HFFc6 (cell line): ENCODE measurements around the gene TMEM174. TPM values are rescaled to one million over a fixed set of nuclear protein-coding genes. Genes with fewer than 3 reads are reported as not detected.

Source experiments
- DNase-seq: peaks from one replicate; pipeline ENCODE4 v3.0.0-alpha.2; 2018
- H3K27ac Mint-ChIP-seq: 2 replicates; pipeline ENCODE4 v1.8.0; 2020; ENCODE audit warnings: mild to moderate bottlenecking, mixed read lengths
- H3K27me3 Mint-ChIP-seq: 2 replicates; pipeline ENCODE4 v1.8.0; 2021; ENCODE audit warnings: mild to moderate bottlenecking, moderate library complexity, mixed read lengths; ENCODE audit not compliant: insufficient read depth
- H3K36me3 Mint-ChIP-seq: 2 replicates; pipeline ENCODE4 v1.8.0; 2021; ENCODE audit warnings: low read depth, mixed read lengths
- H3K4me1 Mint-ChIP-seq: 2 replicates; pipeline ENCODE4 v1.8.0; 2020; ENCODE audit warnings: low read depth, mixed read lengths
- H3K4me3 Mint-ChIP-seq: 2 replicates; pipeline ENCODE4 v1.8.0; 2020; ENCODE audit warnings: mild to moderate bottlenecking, moderate library complexity, mixed read lengths
- H3K9me3 Mint-ChIP-seq: 2 replicates; pipeline ENCODE4 v1.8.0; 2020; ENCODE audit warnings: mild to moderate bottlenecking, mixed read lengths
- CTCF ChIP-seq: fragments of 200-600 bp; sonication (generic); IDR thresholded peaks from 2 replicates; pipeline ENCODE4 v1.5.0; 2021; ENCODE audit warnings: antibody characterized with exemption, mild to moderate bottlenecking
- long read RNA-seq: library from polyadenylated mRNA; unstranded; transcript quantifications from one replicate; pipeline ENCODE4 v2.0.0, GENCODE V29; 2019
- total RNA-seq, 6 experiments: library from RNA; stranded (reverse); fragmentation: NEBNext Ultra II Directional; extraction: Animal tissue kit (Norgen Biotek cat#: 25700); gene quantifications; 2 replicates in 1 of 6; 3 replicates in 5 of 6; pipeline ENCODE4 v1.2.3, GENCODE V29; 2021

Gene TMEM174
- not detected for total RNA-seq
- long read RNA-seq = 0 reads

GRCh38 chr5:73172951-73173350 lies at the start of gene TMEM174:
Gene TMEM174 (plus strand): TSS chr5:73173193. CDS start chr5:73173244, 51 bp downstream.
- no peak for DNase-seq
- H3K4me1 Mint-ChIP-seq = no peaks in the 10 kb centered on the region; the same call in 1 of the 2 replicates
- TF ChIP-seq CTCF = no peak
- no peaks in the 10 kb centered on the region; the same call in 1 of the 2 replicates for H3K9me3 Mint-ChIP-seq
- no peaks in the 10 kb centered on the region; the same call in 1 of the 2 replicates for H3K36me3 Mint-ChIP-seq
- no peak within 1 kb of the TSS for H3K4me3 Mint-ChIP-seq
- H3K27ac Mint-ChIP-seq = no peak within 1 kb of the TSS
- H3K27me3 Mint-ChIP-seq = peaks cover 45% of the 10 kb centered on the region

DNA sequence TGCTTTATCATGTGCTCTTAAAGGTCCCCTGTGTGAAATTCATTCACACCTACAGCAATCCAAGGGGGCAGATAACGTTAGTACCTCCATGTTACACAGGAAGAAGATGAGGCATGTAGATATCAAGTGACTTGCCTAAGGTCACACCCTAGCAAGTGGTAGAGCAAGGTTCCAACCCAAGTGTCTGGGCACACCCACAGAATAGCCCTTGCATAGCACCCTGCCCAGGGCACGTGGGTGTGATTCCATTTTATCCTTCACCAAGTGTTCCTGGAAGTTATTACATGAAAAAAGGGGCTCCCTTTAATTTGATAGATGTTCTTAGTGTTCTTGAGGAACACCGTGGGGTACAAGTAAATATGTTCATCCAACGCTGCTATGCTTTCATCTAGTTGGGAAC lies 47.7 kb upstream of the TMEM174 start:
- DNase-seq = no peak
- H3K9me3 Mint-ChIP-seq = no peaks in the 10 kb centered on the region
- H3K27me3 Mint-ChIP-seq = peaks cover 5% of the 10 kb centered on the region
- H3K36me3 Mint-ChIP-seq = no peaks in the 10 kb centered on the region
- no peak overlapping the region for H3K4me3 Mint-ChIP-seq
- no peak overlapping the region for H3K27ac Mint-ChIP-seq
- TF ChIP-seq CTCF = no peak
- peaks cover 25% of the 10 kb centered on the region for H3K4me1 Mint-ChIP-seq

GRCh38 chr5:73126381-73126780 lies 46.6 kb upstream of the TMEM174 start:
- H3K4me1 Mint-ChIP-seq = peaks cover 18% of the 10 kb centered on the region
- no peak overlapping the region for H3K4me3 Mint-ChIP-seq
- no peak for TF ChIP-seq CTCF
- DNase-seq = no peak
- no peak overlapping the region for H3K27ac Mint-ChIP-seq
- H3K36me3 Mint-ChIP-seq = no peaks in the 10 kb centered on the region
- no peaks in the 10 kb centered on the region for H3K9me3 Mint-ChIP-seq
- H3K27me3 Mint-ChIP-seq = peaks cover 5% of the 10 kb centered on the region

- DNase-seq = no peak
- Mint-ChIP-seq H3K4me1 (peaks cover 12% of the 10 kb centered on the region), H3K36me3 (no peaks in the 10 kb centered on the region), H3K27ac (no peak overlapping the region), H3K9me3 (no peaks in the 10 kb centered on the region), H3K27me3 (peaks cover 5% of the 10 kb centered on the region), H3K4me3 (no peak overlapping the region)
- TF ChIP-seq CTCF = no peak
Observed at GRCh38 chr5:73126957-73127356, 46.0 kb upstream of the TMEM174 start.

DNA sequence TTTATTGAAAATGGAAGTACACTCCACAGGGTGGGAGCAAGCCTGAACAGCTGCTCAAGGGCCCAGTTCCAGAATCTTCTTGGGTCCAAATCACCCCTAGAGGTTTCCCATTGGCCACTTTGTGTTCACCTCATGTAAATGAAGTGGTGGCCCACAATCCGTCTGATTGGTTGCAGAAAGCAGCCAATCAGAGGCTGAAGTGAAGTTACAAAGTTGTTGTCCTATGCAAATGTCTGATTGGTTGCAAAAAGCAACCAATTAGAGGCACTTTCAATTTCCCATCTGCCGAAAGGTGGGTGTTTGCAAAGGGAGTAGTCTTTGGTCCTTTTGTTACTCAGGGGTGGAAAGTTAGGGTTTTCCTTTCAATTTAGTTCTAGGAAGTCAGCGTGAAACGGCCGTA lies 43.9 kb upstream of the TMEM174 start:
- H3K36me3 Mint-ChIP-seq = no peaks in the 10 kb centered on the region
- H3K27me3 Mint-ChIP-seq = peaks cover 5% of the 10 kb centered on the region
- DNase-seq = no peak
- TF ChIP-seq CTCF = no peak
- H3K4me1 Mint-ChIP-seq = 0 out of 2 replicates have a peak, but pooled peaks cover 5% of the 10 kb centered on the region
- H3K9me3 Mint-ChIP-seq = no peaks in the 10 kb centered on the region
- no peak overlapping the region for H3K27ac Mint-ChIP-seq
- H3K4me3 Mint-ChIP-seq = no peak overlapping the region

DNA sequence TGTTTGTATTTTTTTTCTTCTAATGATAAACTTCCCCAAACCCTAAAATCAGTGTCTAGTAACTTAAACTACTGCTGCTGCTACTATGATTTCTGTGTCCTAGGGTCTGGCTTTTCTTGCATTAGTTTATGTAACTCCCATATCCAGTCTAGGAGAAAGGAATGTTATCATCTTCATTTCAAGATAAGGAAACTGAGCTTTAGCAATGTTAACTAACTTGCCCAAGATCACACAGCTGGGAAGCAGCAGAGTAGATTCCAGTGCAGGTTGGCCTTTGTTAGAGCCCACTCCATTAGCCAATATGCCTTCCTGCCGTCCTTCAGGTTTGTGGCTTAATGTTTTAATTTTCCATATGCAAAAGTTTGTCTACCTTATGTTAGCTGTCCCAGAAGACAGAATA lies 42.2 kb upstream of the TMEM174 start:
- H3K9me3 Mint-ChIP-seq = no peaks in the 10 kb centered on the region
- no peak for DNase-seq
- H3K4me1 Mint-ChIP-seq = peaks cover 12% of the 10 kb centered on the region
- no peak overlapping the region for H3K4me3 Mint-ChIP-seq
- no peak overlapping the region for H3K27ac Mint-ChIP-seq
- no peaks in the 10 kb centered on the region for H3K36me3 Mint-ChIP-seq
- H3K27me3 Mint-ChIP-seq = peaks cover 5% of the 10 kb centered on the region
- TF ChIP-seq CTCF = no peak
